ES-I3 (cell line): ENCODE data around the gene KLHL30.

Experiments
- H3K36me3 ChIP-seq: 2 replicates; pipeline ENCODE4 v1.6.1; 2013; ENCODE audit warnings: mild to moderate bottlenecking, low read length, control low read depth, moderate library complexity; ENCODE audit not compliant: insufficient read depth
- H3K4me1 ChIP-seq: 2 replicates; pipeline ENCODE4 v1.6.1; 2013; ENCODE audit warnings: mild to moderate bottlenecking, control low read depth, low read length; ENCODE audit not compliant: insufficient read depth
- H3K9ac ChIP-seq: 2 replicates; pipeline ENCODE4 v1.6.1; 2013; ENCODE audit warnings: low read depth, mild to moderate bottlenecking, low read length, moderate library complexity
- H3K9me3 ChIP-seq: 2 replicates; pipeline ENCODE4 v1.6.1; 2013; ENCODE audit warnings: mild to moderate bottlenecking, low read length, moderate library complexity; ENCODE audit not compliant: control insufficient read depth, insufficient read depth

Gene KLHL30

DNA sequence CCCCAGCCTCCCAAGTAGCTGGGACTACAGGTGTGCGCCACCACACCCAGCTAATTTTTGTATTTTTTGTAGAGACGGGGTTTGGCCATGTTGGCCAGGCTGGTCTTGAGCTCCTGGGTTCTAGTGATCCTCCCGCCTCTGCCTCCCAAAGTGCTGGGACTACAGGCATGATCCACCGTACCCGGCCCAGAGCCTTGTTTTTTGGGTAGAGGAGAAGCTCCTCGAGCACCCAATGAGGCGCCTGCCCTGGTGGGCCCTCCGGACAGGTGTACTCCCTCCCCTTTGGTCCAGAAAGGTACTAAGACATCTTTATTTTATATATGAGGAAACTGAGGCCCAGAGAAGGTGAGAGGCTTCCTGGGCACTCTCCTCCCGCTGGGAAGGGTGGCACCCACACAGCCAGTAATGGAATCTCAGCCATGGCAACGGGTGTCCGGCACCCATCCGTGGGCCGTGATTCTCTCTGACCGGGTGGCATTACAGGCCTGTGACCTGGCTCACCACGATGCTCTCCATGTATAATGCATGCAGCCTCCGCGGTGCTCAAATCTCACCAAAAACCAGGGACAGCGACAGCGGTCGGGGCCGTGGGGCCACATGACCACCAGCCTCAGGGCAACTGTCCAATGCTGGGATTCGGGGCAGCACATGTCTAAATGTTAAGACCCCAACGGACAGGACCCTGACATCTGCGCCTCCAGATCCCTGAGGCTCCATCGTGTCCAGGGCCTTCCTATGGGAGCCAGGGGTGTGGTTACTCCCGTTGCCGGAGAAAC is 16.8 kb upstream of the KLHL30 start:
- no peaks in the 10 kb centered on the region for H3K36me3 ChIP-seq
- H3K9ac ChIP-seq: no peak overlapping the region
- no peaks in the 10 kb centered on the region for H3K4me1 ChIP-seq
- H3K9me3 ChIP-seq: no peaks in the 10 kb centered on the region

DNA sequence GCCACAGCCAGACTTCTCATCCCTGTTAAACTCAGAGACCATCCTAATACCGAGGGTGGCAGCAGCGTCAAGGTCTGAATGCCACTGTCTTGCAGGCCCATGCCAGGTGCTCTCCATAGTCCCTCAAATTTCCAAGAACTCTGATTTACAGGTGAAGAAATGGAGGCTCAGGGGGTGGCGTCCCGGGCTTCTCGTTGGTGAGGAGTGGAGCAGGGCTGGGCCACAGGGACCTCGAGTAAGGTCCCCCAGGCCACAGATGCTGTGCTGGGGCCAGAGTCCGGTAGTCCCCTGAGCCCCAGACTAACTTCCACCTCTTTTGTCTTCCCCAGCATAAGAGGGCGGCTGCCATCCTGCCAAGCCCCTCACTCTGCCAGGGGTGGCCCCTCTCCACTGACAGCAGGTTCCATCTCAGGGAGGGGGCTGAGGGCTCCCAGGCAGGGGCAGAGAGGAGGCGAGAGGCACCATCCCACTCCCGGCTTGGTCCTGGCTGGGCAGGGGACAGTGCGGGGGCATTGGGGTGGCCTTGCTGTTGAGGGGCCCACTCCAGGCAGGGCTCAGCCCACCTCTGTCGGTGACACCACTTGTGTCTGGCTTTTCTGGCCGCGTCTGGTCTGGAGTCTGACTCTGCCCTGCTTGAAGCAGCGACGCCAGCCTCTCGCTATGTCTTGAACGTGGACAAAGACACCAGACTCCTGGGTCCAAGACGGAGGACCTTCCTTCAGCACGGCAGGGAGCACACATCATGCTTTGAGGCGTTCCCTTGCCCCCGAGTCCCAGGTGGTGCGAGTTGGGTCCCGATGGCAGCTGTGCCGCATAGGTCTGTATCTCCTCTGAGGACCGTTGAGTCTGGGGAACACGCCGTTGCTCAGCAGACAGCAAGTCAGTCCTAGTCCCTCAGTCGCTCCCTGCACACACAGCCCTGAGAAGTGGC is 15.9 kb upstream of the KLHL30 start:
- Histone ChIP-seq H3K9me3 (no peaks in the 10 kb centered on the region), H3K9ac (no peak overlapping the region), H3K4me1 (peaks cover 3% of the 10 kb centered on the region; the same call in 1 of the 2 replicates), H3K36me3 (no peaks in the 10 kb centered on the region)

DNA sequence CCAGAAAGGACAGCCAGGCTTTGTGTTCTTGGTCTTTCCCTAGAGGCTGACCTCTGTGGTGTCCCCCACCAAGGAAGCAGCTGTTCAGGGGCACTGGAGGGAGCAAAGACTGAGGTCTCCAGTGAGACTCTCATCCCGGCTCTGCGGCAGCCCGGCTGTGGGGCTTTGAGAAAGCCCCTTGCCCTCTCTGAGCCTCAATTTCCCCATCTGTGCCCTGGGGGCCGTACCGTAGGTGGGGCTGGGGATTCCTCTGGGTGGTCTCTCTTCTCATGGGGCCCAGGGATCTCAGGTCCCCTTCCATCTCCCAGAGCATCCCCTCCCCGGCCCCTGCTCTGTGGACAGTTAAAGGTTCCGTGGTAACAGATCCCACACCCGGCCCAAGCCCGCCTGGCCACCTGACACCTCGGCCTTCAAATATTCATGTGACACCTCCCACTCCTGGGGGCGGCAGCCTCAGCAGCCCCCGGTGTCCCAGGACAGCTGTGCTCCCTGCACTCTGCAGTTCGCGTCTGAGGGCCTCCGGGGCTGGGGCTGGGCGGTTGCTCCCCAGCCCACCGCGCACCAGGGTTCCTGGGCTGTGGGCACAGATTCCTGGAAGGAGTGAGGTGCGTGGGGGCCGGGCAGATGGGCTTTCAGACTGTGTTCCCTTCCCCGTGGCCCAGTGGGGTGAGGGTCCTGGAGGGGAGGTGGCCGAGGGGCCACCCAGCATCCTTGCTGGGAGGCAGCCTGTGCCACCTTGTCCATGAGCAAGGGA is 15.1 kb upstream of the KLHL30 start:
- no peaks in the 10 kb centered on the region for H3K9me3 ChIP-seq

DNA sequence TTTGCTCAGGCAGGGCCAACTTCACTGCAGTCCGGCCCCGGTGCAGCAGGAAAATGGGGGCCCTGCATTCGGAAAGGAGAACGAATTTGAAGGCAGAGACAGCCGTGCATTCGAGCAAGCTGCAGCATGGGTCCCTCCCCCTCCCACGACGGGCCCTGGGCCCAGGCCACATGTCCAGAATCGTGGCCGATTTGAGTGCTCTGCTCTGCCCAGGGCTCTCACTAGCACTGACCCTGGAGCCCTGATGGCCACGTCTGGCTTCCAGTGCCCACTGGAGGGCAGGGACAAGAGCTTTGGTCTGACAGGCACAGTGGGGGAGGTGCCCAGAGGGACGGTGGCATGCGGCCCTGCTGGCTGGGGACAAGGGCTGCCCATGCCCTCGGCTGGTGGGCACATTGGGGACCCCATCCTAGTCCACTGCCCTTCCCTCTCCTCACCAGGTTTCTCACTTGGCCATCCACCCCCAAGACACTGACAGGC is 14.4 kb upstream of the KLHL30 start:
- Histone ChIP-seq H3K36me3 (no peaks in the 10 kb centered on the region), H3K9ac (no peak overlapping the region), H3K9me3 (no peaks in the 10 kb centered on the region), H3K4me1 (peaks cover 3% of the 10 kb centered on the region; the same call in 1 of the 2 replicates)

More for the DNA sequence above, 15.1 kb upstream of the KLHL30 start:
- H3K4me1 ChIP-seq: peaks cover 3% of the 10 kb centered on the region; the same call in 1 of the 2 replicates
- H3K36me3 ChIP-seq: no peaks in the 10 kb centered on the region
- H3K9ac ChIP-seq: no peak overlapping the region

DNA sequence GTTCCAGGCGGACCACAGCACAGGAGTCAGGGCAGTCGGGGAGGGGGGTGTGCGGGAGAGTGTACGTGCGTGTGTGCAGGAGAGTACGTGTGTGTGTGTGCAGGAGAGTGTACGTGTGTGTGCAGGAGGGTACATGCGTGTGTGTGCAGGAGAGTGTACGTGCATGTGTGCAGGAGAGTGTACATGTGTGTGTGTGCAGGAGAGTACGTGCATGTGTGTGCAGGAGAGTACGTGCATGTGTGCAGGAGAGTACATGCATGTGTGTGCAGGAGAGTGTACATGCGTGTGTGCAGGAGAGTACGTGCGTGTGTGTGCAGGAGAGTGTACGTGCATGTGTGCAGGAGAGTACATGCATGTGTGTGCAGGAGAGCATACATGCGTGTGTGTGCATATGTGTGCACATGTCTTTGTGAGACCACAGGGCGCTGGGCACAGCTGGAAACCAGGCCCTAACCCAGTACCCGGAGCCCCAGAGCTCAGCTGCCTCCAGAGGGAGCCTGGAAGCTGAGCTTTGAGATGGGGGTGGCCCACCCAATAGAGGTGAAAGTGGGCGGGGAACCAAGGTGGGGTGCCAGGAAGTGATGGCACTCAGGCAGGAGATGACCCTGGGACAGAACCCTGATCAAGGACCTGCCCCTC is 13.9 kb upstream of the KLHL30 start:
- no peaks in the 10 kb centered on the region for H3K9me3 ChIP-seq
- peaks cover 3% of the 10 kb centered on the region; the same call in 1 of the 2 replicates for H3K4me1 ChIP-seq
- no peaks in the 10 kb centered on the region for H3K36me3 ChIP-seq
- no peak overlapping the region for H3K9ac ChIP-seq

DNA sequence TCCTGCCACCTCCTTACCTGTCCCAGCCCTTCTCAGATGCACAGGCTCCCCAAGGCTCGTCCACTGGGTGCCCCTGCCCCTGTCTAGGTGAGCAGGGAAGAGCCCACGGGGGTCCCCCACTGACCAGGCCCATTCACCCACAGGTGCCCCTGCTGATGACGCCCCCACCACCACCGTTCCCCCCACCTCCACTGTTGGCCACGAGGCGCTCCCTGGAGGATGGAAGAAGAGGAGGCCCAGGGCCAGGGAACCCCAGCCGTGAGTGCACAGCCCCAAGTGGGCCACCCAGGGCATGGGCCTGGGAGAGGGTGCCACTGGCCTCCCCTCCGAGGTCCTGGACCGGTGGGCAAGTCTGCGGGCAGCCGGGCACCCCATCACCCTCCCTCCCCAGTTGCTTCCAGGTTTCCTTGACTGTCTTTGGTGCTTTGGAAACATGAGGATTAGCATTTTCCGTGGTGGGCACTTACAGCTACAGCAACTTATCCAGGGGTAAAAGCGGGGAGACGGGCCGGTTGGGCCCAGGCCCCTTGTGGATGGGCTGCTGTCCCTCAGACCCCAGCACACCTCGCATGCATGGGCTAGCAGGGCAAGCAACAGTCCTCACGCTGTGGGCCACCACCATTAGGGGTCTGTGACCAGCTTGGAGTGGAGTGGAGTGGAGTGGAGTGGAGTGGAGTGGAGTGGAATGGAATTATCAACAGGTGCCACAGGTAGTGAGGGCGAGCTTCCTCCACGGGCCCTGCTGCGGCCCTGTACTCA is 13.2 kb upstream of the KLHL30 start:
- no peaks in the 10 kb centered on the region for H3K9me3 ChIP-seq
- no peak overlapping the region for H3K9ac ChIP-seq
- H3K4me1 ChIP-seq: peaks cover 3% of the 10 kb centered on the region; the same call in 1 of the 2 replicates
- no peaks in the 10 kb centered on the region for H3K36me3 ChIP-seq

DNA sequence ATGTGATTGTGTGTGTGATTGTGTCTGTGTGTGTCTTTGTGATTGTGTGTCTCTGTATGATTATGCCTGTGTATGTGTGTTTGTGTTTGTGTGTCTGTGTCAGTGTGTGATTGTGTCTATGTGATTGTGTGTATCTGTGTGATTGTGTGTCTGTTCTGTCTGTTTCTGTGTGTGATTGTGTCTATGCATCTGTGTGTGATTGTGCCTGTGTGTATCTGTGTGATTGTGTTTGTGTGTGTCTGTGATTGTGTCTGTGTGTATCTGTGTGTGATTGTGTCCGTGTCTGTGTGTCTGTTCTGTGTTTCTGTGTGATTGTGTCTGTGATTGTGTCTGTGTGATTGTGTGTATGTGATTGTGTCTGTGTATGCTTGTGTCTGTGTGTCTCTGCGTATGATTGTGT is 12.1 kb upstream of the KLHL30 start:
- Histone ChIP-seq H3K9me3 (no peaks in the 10 kb centered on the region), H3K36me3 (no peaks in the 10 kb centered on the region), H3K9ac (no peak overlapping the region), H3K4me1 (peaks cover 3% of the 10 kb centered on the region; the same call in 1 of the 2 replicates)

DNA sequence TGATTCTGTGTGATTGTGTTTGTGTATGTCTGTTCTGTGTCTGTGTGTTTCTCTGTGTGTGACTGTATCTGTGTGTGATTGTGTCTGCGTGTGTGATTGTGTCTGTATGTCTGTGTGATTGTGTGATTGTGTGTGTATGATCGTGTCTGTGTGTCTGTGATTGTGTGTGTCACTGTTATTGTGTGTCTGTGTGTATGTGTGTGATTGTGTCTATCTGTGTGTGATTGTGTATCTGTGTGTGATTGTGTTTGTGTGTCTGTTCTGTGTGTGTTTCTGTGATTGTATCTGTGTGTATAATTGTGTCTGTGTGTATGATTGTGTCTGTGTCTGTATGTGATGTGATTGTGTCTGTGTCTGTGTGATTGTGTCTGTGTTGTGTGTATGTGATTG is 11.7 kb upstream of the KLHL30 start:
- peaks cover 3% of the 10 kb centered on the region; the same call in 1 of the 2 replicates for H3K4me1 ChIP-seq
- no peaks in the 10 kb centered on the region for H3K9me3 ChIP-seq
- no peak overlapping the region for H3K9ac ChIP-seq
- no peaks in the 10 kb centered on the region for H3K36me3 ChIP-seq

DNA sequence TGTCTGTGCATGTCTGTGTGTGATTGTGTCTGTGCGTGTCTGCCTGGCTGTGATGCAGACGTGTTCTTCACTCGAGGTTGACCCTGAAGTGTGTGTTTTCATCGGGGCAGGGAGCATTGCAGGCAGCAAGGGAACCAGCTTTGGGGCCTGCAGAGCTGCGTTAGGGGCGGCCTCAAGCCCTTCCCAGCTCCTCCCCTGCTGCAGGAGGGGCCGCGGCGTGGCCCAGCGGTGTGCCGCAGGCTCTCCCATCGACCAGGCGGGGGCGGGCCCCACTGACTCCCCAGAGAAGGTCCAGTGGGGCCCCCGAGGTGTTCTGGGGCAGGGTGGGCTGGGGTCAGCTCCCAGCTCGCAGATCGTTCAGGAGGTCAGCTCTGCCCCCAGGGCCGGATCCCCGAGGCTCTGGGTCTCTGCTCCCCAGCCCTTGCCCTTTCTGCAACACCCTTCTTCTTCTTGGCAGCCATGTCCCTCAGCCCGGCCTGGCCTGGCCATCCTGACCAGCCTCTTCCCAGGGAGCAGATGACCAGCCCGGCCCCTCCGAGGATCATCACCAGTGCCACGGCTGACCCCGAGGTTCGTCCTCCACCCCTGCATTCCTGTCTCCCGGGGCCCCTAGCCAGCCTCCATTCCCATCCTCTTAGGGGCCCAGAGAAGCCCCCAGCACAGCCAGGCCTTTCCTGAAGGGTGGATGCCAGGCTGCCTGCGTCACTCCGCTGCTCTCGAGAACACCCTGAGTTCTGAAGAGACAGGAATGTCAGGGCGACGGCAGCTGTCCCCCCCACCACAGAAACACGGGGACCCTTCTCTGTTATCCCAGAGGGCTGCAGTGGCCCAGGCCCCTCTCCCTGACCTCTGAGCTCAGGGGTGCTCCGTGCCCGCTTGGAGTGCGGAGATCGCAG is 11.1 kb upstream of the KLHL30 start:
- no peaks in the 10 kb centered on the region for H3K36me3 ChIP-seq
- no peaks in the 10 kb centered on the region for H3K9me3 ChIP-seq
- no peak overlapping the region for H3K9ac ChIP-seq
- peaks cover 3% of the 10 kb centered on the region; the same call in 1 of the 2 replicates for H3K4me1 ChIP-seq

DNA sequence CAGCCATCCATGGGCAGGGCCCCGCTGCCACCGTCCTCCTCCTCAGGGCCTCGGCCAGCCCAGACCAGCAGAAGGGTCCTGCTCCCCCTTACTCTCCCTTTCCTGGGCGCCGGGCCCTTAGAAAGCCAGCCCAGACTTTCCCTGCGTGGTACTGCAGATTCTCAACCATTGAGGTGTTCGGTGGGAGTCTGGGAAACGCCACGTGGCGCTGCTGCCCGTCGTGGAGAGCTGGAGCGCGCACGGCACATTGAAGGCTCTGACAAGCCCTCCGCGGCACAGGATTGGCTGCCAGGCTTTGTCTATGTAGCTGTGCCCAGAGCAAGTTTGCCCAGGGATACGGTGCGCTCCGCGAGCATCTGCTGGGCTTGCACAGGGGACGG is 10.4 kb upstream of the KLHL30 start:
- H3K9ac ChIP-seq: no peak overlapping the region
- no peaks in the 10 kb centered on the region for H3K36me3 ChIP-seq
- no peaks in the 10 kb centered on the region for H3K9me3 ChIP-seq
- peaks cover 3% of the 10 kb centered on the region; the same call in 1 of the 2 replicates for H3K4me1 ChIP-seq

DNA sequence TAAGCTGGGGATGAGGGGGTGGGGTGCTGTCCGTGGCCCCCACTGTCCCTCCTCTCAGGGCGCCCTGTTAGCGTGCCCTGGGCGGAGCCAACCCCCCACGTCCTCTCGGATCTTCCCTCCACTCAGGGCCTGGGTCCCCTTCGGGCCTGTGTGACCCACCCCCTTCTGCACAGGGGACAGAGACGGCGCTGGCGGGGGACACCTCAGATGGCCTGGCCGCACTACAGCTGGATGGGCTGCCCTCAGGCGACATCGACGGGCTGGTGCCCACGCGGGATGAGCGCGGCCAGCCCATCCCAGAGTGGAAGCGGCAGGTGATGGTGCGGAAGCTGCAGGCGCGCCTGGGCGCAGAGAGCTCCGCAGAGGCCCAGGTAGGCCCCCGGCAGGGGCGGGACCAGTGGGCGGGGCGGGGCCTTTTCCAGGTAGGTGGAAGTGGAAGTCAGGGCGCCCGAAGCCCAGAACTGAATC is 9.9 kb upstream of the KLHL30 start:
- no peaks in the 10 kb centered on the region for H3K36me3 ChIP-seq
- H3K4me1 ChIP-seq: peaks cover 3% of the 10 kb centered on the region; the same call in 1 of the 2 replicates
- no peaks in the 10 kb centered on the region for H3K9me3 ChIP-seq
- no peak overlapping the region for H3K9ac ChIP-seq
